Measurements from ENCODE around the gene TP53I3.

- TF ChIP-seq CTCF (conservative IDR thresholded peaks at IDR 0.05 in 1 of 2, IDR thresholded peaks at IDR 0.05 in 1 of 2; ENCODE audit: extremely low read depth in 1 of 2, insufficient read depth in 1 of 2, low read depth in 1 of 2, low read length in 2 of 2) (no peak), EZH2 (IDR thresholded peaks at IDR 0.05; ENCODE audit: borderline replicate concordance, low read length) (no peak)
These were observed 32.8 kb downstream of the TP53I3 start for GRCh38 chr2:24051833-24052232.
